KMS-11 (cell line): ENCODE measurements around the gene TCF12.

Source experiments
- H2AFZ ChIP-seq: fragments of 200-600 bp; sonication (generic); 2 replicates; pipeline ENCODE4 v1.6.1; 2016; ENCODE audit warnings: antibody characterized with exemption, mixed run types, low read depth
- H3K27ac ChIP-seq: fragments of 200-600 bp; sonication (generic); 2 replicates; pipeline ENCODE4 v1.6.1; 2016; ENCODE audit warnings: mild to moderate bottlenecking, mixed run types
- H3K27me3 ChIP-seq: fragments of 200-600 bp; sonication (generic); 2 replicates; pipeline ENCODE4 v1.6.1; 2017; ENCODE audit warnings: mild to moderate bottlenecking, low read depth, mixed run types, moderate library complexity; ENCODE audit not compliant: insufficient read depth
- H3K36me3 ChIP-seq: fragments of 200-600 bp; sonication (generic); 2 replicates; pipeline ENCODE4 v1.6.1; 2017; ENCODE audit warnings: mild to moderate bottlenecking, mixed run types; ENCODE audit not compliant: insufficient read depth
- H3K4me1 ChIP-seq: fragments of 200-600 bp; sonication (generic); 2 replicates; pipeline ENCODE4 v1.6.1; 2016; ENCODE audit warnings: mild to moderate bottlenecking, low read depth, mixed run types; ENCODE audit not compliant: poor library complexity, severe bottlenecking
- H3K4me2 ChIP-seq: fragments of 200-600 bp; sonication (generic); 2 replicates; pipeline ENCODE4 v1.7.0; 2016; ENCODE audit warnings: mild to moderate bottlenecking, mixed run types
- H3K4me3 ChIP-seq: fragments of 200-600 bp; sonication (generic); IDR thresholded peaks from 2 replicates; pipeline ENCODE4 v1.6.1; 2017; ENCODE audit warnings: low read depth, low read length, mixed read lengths; ENCODE audit not compliant: insufficient read depth
- H3K79me2 ChIP-seq: fragments of 200-600 bp; sonication (generic); 2 replicates; pipeline ENCODE4 v1.6.1; 2016; ENCODE audit warnings: low read depth, mixed run types; ENCODE audit not compliant: insufficient read depth
- H3K9ac ChIP-seq: fragments of 200-600 bp; sonication (generic); 2 replicates; pipeline ENCODE4 v1.6.1; 2016; ENCODE audit warnings: mild to moderate bottlenecking, mixed run types
- H4K20me1 ChIP-seq: fragments of 200-600 bp; sonication (generic); 2 replicates; pipeline ENCODE4 v1.6.1; 2016; ENCODE audit warnings: mild to moderate bottlenecking, mixed run types; ENCODE audit not compliant: insufficient read depth
- CTCF ChIP-seq: fragments of 200-600 bp; sonication (generic); conservative IDR thresholded peaks from 2 replicates; pipeline ENCODE4 v1.6.1; 2017; ENCODE audit warnings: low read depth, mild to moderate bottlenecking, antibody characterized with exemption, low read length, moderate library complexity, mixed read lengths

TCF12 gene

GRCh38 chr15:57307527-57308169, 389.2 kb downstream of the TCF12 start:
- no peak overlapping the region for H3K27ac ChIP-seq
- H4K20me1 ChIP-seq, result no peaks in the 10 kb centered on the region
- no peak overlapping the region for H2AFZ ChIP-seq
- no peaks in the 10 kb centered on the region for H3K4me1 ChIP-seq
- H3K36me3 ChIP-seq, result no peaks in the 10 kb centered on the region
- no peak for TF ChIP-seq CTCF
- H3K9ac ChIP-seq, result no peak overlapping the region
- no peaks in the 10 kb centered on the region for H3K27me3 ChIP-seq
- no peak overlapping the region for H3K4me2 ChIP-seq
- H3K4me3 ChIP-seq, result no peak overlapping the region
- H3K79me2 ChIP-seq, result no peaks in the 10 kb centered on the region

DNA sequence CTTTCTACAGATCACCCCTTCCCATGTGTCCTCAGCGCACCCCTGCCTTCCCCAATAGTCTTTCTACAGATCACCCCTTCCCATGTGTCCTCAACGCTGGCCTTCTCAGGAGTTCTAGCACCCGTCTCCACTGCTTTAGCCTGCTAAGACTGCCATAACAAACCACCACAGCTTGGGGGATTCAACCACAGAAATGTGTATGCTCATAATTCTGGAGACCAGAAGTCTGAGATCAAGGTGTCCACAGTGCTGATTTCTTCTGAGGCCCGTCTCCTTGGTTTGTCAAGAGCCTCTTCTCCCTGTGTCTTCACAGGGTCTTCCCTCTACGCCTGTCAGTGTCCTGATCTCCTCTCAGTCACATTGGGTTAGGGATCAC, 389.7 kb downstream of the TCF12 start:
- Histone ChIP-seq H2AFZ (no peak overlapping the region), H3K4me2 (no peak overlapping the region), H3K4me3 (no peak overlapping the region), H4K20me1 (no peaks in the 10 kb centered on the region), H3K27me3 (no peaks in the 10 kb centered on the region), H3K4me1 (no peaks in the 10 kb centered on the region), H3K36me3 (no peaks in the 10 kb centered on the region), H3K27ac (no peak overlapping the region), H3K79me2 (no peaks in the 10 kb centered on the region), H3K9ac (no peak overlapping the region)
- TF ChIP-seq CTCF, result no peak

- no peak for TF ChIP-seq CTCF
- Histone ChIP-seq H2AFZ (no peak overlapping the region), H3K27me3 (no peaks in the 10 kb centered on the region), H3K27ac (no peak overlapping the region), H3K79me2 (no peaks in the 10 kb centered on the region), H4K20me1 (no peaks in the 10 kb centered on the region), H3K4me2 (no peak overlapping the region), H3K9ac (no peak overlapping the region), H3K36me3 (no peaks in the 10 kb centered on the region), H3K4me1 (no peaks in the 10 kb centered on the region), H3K4me3 (no peak overlapping the region)
Measured at GRCh38 chr15:57309856-57310760, 391.7 kb downstream of the TCF12 start.

GRCh38 chr15:57310876-57311275, 392.4 kb downstream of the TCF12 start:
- H3K9ac ChIP-seq, result no peak overlapping the region
- H3K36me3 ChIP-seq, result no peaks in the 10 kb centered on the region
- H3K4me3 ChIP-seq, result no peak overlapping the region
- no peaks in the 10 kb centered on the region for H3K27me3 ChIP-seq
- H3K79me2 ChIP-seq, result no peaks in the 10 kb centered on the region
- H3K4me1 ChIP-seq, result no peaks in the 10 kb centered on the region
- H3K4me2 ChIP-seq, result no peak overlapping the region
- no peak overlapping the region for H2AFZ ChIP-seq
- no peak for TF ChIP-seq CTCF
- no peak overlapping the region for H3K27ac ChIP-seq
- no peaks in the 10 kb centered on the region for H4K20me1 ChIP-seq
